Fibroblast of skin of left biceps (primary cell): ENCODE measurements around the gene NXNL1.

Experiments
- DNase-seq, 2 experiments: peaks; one replicate each; pipeline ENCODE4 v3.0.0-alpha.2; 2013; ENCODE audit warnings: low read depth in 2 of 2

The NXNL1 gene

DNA sequence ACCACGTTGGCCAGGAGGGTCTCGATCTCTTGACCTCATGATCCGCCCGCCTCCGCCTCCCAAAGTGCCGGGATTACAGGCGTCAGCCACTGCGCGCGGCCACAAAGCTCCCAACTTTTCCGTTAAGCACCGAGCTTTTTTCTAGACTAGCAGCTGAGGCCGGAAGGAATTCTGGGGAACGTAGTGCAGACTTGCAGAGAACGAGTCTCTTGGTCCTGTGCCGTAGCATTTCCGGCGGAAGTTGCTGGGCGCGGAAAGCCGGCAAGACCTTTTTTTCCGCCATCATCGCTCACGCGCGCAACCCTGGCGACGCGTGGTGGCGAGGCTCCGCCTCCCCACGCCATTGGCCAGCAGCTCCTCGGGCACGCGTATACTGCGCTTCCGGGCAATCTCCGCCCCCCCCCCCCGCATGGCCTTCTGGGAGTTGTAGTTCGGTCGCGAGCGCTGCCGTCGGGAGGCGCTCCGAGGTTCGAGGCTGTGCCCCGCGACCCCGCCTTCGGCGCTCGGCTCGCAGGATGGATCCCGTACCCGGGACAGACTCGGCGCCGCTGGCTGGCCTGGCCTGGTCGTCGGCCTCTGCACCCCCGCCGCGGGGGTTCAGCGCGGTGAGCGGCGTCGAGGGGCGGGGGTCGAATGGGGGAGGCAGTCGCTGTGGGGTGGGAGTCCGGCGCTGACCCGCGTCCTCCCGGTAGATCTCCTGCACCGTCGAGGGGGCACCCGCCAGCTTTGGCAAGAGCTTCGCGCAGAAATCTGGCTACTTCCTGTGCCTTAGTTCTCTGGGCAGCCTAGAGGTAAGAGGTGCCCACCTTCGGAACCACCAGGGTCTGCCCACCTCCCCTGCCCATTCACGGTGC, 40.9 kb downstream of the NXNL1 start, which contains the start of gene MVB12A:
TSS of gene MVB12A (plus strand) at position 427 of the 854 bp plus-strand sequence. CDS start at position 516, 89 bp downstream.
- DNase-seq = peak; percentile 98

DNA sequence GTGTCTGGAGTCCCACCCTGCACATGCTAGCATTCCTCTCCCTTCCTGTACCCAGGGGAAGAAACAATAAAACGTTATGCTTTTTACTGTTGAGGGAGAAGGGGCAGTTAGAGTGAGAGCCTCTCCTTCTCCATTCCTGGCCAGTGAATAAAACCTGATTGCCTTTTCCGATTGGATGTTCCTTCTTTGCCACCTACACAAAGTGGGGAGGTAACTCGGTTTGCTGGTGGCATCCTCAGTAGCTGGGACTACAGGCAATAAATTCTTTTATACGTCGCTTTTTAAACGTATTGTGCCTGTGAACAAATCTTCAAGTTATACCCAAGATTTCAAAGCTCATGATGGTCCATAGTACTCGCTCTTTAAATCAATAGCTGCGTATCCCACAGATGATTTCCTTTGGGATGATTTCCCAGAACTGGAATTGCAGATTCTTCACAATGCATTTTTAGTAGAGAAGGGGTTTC, 41.5 kb downstream of the NXNL1 start:
- no peak for DNase-seq

DNA sequence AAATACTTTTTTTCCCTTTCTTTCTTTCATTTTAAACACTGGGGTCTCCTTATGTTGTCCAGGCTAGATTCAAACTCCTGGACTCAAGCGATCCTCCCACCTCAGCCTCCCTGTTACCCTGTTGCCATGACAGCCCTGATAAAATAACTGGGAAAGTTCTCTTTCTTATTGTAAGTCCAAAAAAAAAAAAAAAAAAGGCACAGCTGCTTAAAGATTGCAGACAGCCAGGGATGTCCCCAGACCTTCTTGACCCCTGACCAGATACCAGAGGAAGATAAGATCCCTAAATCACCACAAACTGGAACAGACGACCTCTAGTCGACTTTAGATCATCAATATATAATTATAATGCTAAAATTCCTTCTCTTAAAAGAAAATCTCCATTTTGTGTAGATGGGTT, 42.0 kb downstream of the NXNL1 start:
- no peak for DNase-seq

DNA sequence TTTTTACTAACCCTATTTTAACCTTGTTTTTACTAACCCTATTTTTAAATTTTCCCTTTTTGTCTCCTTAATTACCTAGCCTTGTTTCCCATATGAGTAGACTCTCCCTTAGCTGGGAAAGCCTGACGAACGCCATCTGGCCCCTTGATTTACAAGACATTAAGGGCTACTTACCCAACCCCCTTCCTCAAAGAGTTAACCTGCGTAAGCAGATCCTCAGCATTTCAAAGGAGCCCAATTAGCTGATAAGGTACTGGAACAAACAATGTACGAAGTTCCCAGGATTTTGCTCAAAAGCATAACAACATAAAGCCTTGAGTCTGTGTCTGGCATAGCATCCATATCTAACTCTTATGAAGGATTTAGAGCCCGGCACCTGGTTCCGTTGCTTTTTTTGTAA, 45.6 kb downstream of the NXNL1 start:
- no peak for DNase-seq

DNA sequence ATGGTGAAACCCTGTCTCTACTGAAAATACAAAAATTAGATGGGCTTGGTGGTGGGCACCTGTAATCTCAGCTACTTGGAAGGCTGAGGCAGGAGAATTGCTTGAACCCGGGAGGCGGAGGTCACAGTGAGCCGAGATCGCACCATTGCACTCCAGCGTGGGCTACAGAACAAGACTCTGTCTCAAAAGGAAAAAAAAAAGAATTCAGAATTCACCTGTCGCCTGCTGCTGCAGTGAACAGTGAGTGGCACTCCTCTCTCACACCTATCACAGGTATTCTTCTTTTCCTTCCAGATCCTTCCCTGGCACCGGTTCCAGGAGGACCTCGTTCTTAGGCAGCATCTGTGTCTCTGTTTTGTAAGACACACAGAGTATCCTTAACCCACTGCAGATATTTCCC, 46.6 kb downstream of the NXNL1 start:
- DNase-seq = no peak

- no peak for DNase-seq
These were observed 48.9 kb downstream of the NXNL1 start for GRCh38 chr19:17411801-17412200.

DNA sequence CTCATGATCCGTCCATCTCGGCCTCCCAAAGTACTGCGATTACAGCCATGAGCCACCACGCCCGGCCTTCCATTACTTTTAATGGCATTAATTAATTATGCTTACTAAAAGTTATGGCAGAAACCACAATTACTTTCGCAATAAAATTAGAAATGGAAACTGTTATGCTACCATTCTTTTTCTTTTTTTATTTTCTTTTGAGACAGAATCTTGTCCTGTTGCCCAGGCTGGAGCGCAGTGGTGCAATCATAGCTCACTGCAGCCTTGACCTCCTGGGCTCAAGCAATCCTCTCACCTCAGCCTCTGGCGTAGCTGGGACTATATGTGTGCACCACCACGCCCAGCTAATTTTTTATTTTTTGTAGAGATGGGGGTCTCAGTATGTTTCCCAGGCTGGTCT, 50.7 kb downstream of the NXNL1 start:
- no peak for DNase-seq

DNA sequence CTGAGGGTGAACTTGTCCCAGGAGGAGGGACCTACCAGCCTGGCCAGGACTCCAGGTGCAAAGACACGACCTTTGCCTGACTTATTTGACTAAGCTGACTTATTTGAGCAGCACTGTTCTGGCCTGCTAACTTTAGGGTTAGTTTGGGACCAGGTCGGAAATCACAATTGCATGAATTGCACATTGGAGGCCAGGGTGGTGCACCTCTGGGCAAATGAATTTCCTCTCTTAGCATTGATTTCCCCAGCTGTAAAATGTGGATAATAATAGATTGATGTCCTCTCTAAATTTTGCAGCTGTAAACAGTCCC, 53.9 kb downstream of the NXNL1 start:
- DNase-seq = no peak

GRCh38 chr19:17406046-17406886, 54.5 kb downstream of the NXNL1 start:
- DNase-seq = no peak
